Neural progenitor cell (in vitro differentiated cells): Measurements from ENCODE around the gene C1QB.

ENCODE experiments used
- CTCF ChIP-seq: fragments of 200-600 bp; sonication (generic); IDR thresholded peaks from 2 replicates; pipeline ENCODE4 v1.5.1; 2017; ENCODE audit warnings: antibody characterized with exemption, mild to moderate bottlenecking
- EZH2 ChIP-seq: fragments of 200-600 bp; sonication (generic); IDR thresholded peaks from 2 replicates; pipeline ENCODE4 v1.6.1; 2017; ENCODE audit warnings: antibody characterized with exemption, mild to moderate bottlenecking, moderate library complexity

DNA sequence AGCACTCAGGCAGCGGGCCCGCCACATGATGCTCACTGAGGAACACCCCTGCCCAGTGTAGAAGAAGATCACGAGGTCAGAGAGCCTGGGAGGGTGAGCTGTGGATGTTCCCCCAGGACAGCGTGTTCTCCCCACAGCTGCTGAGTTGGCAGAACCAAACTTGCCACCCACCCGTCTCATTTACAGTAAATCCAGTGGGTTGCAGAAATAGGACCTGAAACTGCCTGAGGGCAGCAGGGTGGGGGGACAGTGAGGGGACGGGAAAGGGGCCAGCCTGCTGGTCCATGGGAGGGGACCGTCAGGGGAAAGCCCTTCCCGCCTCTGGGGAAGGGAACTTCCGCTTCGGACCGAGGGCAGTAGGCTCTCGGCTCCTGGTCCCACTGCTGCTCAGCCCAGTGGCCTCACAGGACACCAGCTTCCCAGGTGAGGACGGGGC, at the start of gene C1QB:
- TF ChIP-seq CTCF (no peak), EZH2 (no peak)
